ENCODE results near the gene PPP2R3B. TPM values are rescaled to one million over a fixed set of nuclear protein-coding genes. Genes with fewer than 3 reads are reported as not detected.

PPP2R3B gene
- total RNA-seq, 4 donors from 2014 or later = 4.1 to 16.1 (median 9.4) TPM

DNA sequence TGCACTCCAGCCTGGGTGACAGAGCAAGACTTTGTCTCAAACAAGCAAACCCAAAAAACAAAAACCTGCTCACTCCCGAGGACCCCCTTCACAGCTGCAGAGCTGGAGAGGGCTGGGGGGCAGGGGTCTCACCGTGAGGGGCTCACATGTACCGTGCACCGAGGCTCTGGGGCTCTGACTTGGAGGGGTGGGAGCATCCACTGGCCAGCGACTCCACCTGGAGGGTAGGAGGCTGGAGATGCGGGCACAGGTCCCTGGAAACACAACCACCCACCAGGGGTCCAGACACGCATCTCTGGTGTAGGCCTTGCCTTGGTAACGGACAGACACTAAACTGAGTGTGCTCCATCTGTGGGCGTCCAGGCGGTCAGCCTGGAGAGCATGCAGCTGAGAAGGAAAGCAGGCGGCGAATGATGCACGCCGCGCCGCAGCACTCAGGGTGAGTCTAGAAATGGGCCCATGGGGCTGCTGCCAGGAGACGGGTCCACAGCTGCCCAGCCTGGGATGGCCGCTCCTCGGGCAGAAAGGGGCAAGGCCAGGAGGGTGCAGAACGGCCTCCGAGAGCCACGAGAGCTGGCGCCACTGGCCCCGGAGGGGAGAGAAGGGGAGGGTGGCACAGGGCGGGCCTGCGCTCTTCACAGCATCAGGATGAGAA lies 26.1 kb downstream of the PPP2R3B start:
- DNase-seq = no peak
- Histone ChIP-seq H3K4me3 (no peak overlapping the region), H3K4me1 (no peaks in the 10 kb centered on the region), H3K9me3 (peaks cover 0 to 11% of the 10 kb centered on the region in 2 donors), H3K27ac (no peak overlapping the region), H3K27me3 (no peaks in the 10 kb centered on the region), H3K36me3 (no peaks in the 10 kb centered on the region)
- intact Hi-C loops (cut with DNase I; ENCODE audit: low total_unique reads) = no loop called here
- TF ChIP-seq, protein P1, sequence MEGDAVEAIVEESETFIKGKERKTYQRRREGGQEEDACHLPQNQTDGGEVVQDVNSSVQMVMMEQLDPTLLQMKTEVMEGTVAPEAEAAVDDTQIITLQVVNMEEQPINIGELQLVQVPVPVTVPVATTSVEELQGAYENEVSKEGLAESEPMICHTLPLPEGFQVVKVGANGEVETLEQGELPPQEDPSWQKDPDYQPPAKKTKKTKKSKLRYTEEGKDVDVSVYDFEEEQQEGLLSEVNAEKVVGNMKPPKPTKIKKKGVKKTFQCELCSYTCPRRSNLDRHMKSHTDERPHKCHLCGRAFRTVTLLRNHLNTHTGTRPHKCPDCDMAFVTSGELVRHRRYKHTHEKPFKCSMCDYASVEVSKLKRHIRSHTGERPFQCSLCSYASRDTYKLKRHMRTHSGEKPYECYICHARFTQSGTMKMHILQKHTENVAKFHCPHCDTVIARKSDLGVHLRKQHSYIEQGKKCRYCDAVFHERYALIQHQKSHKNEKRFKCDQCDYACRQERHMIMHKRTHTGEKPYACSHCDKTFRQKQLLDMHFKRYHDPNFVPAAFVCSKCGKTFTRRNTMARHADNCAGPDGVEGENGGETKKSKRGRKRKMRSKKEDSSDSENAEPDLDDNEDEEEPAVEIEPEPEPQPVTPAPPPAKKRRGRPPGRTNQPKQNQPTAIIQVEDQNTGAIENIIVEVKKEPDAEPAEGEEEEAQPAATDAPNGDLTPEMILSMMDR (IDR thresholded peaks at IDR 0.05) = no peak
- TF ChIP-seq POLR2A (IDR thresholded peaks at IDR 0.05) = no peak

GRCh38 chrX:358651-359143 lies 28.0 kb downstream of the PPP2R3B start:
- no peak for DNase-seq
- intact Hi-C loops (cut with DNase I; ENCODE audit: low total_unique reads) = no loop called here

GRCh38 chrX:357693-358471 lies 28.8 kb downstream of the PPP2R3B start:
- H3K27ac ChIP-seq = no peak overlapping the region
- H3K9me3 ChIP-seq = peaks cover 0 to 11% of the 10 kb centered on the region in 2 donors
- no peak for DNase-seq
- H3K4me3 ChIP-seq = no peak overlapping the region
- intact Hi-C loops (cut with DNase I; ENCODE audit: low total_unique reads) = no loop called here
- no peaks in the 10 kb centered on the region for H3K36me3 ChIP-seq
- no peaks in the 10 kb centered on the region for H3K27me3 ChIP-seq
- no peaks in the 10 kb centered on the region for H3K4me1 ChIP-seq
- TF ChIP-seq, protein P1 (IDR thresholded peaks at IDR 0.05) = no peak
- no peak for TF ChIP-seq POLR2A (IDR thresholded peaks at IDR 0.05)

More at GRCh38 chrX:358651-359143, 28.0 kb downstream of the PPP2R3B start:
- Histone ChIP-seq H3K9me3 (peaks cover 0 to 11% of the 10 kb centered on the region in 2 donors), H3K4me3 (no peak overlapping the region), H3K27ac (no peak overlapping the region), H3K4me1 (no peaks in the 10 kb centered on the region), H3K27me3 (no peaks in the 10 kb centered on the region), H3K36me3 (no peaks in the 10 kb centered on the region)
- TF ChIP-seq, protein P1 (IDR thresholded peaks at IDR 0.05) = no peak
- TF ChIP-seq POLR2A (IDR thresholded peaks at IDR 0.05) = no peak

DNA sequence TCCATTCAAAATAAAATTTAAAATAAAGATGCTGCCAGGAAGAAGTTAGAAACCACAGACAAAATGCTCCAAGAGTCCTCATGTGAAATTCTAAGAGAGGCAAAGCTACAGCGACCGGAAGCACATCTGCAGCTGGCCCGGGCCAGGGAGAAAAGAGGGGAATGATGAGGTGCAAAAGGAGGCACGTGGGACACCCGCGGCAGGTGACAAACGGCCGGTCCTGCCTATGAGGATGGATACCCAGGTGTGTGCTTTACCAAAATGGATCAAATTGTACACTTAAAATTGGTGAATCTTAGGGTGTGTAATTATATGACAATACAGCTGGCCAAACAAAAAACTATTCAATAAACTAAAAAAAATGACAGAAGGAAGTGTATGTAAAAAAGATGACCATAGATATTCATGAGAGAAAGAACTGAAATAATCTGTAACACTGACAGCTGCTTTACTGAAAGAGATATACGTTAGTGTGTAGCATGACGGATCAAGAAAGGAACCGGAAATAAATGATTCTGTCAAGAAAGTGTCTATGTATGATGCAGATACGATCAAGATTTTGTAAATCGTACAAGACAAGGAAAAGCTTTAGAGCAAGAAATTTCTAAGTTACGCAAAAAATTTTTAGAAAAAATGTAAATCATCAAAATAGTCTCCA lies 29.5 kb downstream of the PPP2R3B start:
- H3K27ac ChIP-seq = no peak overlapping the region
- intact Hi-C loops (cut with DNase I; ENCODE audit: low total_unique reads) = no loop called here
- TF ChIP-seq, protein P1 (IDR thresholded peaks at IDR 0.05) = no peak
- no peak for TF ChIP-seq POLR2A (IDR thresholded peaks at IDR 0.05)
- H3K27me3 ChIP-seq = no peaks in the 10 kb centered on the region
- no peak overlapping the region for H3K4me3 ChIP-seq
- peaks cover 0 to 11% of the 10 kb centered on the region in 2 donors for H3K9me3 ChIP-seq
- no peaks in the 10 kb centered on the region for H3K4me1 ChIP-seq
- DNase-seq = no peak
- H3K36me3 ChIP-seq = no peaks in the 10 kb centered on the region
